Measurements from ENCODE around the gene SLC4A3.

The SLC4A3 gene

GRCh38 chr2:219681694-219682300 is 54.4 kb downstream of the SLC4A3 start:
- TF ChIP-seq GATA2 (IDR thresholded peaks at IDR 0.05; ENCODE audit: low read depth, low read length), result no peak
- TF ChIP-seq GATA3 (IDR thresholded peaks at IDR 0.05; ENCODE audit: low read depth, low read length), result no peak

GRCh38 chr2:219684721-219685689 is 57.6 kb downstream of the SLC4A3 start:
- no peak for TF ChIP-seq GATA3 (IDR thresholded peaks at IDR 0.05; ENCODE audit: low read depth, low read length)
- no peak for TF ChIP-seq GATA2 (IDR thresholded peaks at IDR 0.05; ENCODE audit: low read depth, low read length)

DNA sequence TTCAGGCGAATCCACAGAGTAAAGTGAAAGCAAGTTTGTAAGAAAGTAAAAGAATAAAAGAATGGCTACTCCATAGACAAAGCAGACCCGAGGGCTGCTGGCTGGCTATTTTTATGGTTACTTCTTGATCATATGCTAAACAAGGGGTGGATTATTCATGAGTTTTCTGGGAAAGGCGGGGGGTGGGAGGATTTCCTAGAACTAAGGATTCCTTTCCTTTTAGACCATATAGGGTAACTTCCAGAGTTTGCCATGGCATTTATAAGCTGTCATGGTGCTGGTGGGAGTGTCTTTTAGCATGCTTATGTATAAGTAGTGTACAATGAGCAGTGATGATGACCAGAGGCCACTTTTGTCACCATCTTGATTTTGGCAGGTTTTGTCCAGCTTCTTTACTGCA is 59.8 kb downstream of the SLC4A3 start:
- TF ChIP-seq GATA2 (IDR thresholded peaks at IDR 0.05; ENCODE audit: low read depth, low read length), result no peak
- TF ChIP-seq GATA3 (IDR thresholded peaks at IDR 0.05; ENCODE audit: low read depth, low read length), result no peak

- TF ChIP-seq GATA3 (IDR thresholded peaks at IDR 0.05; ENCODE audit: low read depth, low read length) (no peak), GATA2 (IDR thresholded peaks at IDR 0.05; ENCODE audit: low read depth, low read length) (no peak)
These were observed 60.6 kb downstream of the SLC4A3 start for GRCh38 chr2:219687882-219688559.

- TF ChIP-seq GATA2 (IDR thresholded peaks at IDR 0.05; ENCODE audit: low read depth, low read length) (no peak), GATA3 (IDR thresholded peaks at IDR 0.05; ENCODE audit: low read depth, low read length) (no peak)
These were observed 61.4 kb downstream of the SLC4A3 start for GRCh38 chr2:219688560-219689445.

DNA sequence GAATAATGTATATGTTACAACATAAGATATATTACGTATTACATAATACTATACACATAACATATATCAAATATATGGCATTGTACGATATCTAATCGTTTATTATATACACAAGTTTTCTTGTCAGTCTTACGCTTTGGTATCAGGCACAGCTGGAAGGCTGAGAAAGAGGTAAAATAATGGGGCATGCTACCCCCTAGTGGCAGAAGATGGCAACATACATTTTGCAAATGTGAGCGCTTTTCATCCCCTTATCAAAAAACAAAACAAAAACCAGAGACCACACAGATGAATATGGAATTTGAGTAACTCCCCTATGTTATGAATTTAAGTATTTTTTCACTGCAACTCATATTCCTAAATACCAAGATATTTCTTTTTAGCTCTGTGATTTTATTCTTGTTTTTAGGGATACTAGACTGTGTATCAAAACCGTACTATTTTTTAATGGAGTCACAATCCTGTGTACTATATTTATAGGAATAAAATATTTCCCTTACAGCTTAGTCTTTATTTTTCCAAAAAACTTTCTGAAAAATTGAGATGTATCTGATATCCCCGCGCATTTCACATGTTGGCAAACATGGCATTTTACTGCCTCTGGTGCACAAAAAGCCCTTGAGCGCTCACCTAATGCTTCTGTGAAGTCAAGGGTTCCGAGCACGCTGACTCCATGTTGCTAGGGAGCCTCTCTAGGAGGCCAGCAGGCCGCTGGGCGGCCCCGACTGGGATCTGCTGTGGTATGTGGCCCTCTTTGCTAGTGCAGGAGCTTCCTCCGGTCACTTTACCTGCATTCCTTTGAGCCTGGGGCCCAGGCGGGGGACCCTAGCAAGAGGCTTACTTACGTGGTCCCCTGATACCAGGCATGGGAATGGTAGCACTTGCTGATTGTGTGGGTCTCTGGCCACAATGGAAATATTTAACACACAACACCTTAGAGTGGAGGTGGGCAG is 62.5 kb downstream of the SLC4A3 start:
- no peak for TF ChIP-seq GATA3 (IDR thresholded peaks at IDR 0.05; ENCODE audit: low read depth, low read length)
- TF ChIP-seq GATA2 (IDR thresholded peaks at IDR 0.05; ENCODE audit: low read depth, low read length), result no peak

- TF ChIP-seq GATA2 (IDR thresholded peaks at IDR 0.05; ENCODE audit: low read depth, low read length), result no peak
- no peak for TF ChIP-seq GATA3 (IDR thresholded peaks at IDR 0.05; ENCODE audit: low read depth, low read length)
These were observed 64.1 kb downstream of the SLC4A3 start for GRCh38 chr2:219691571-219691970.
